ENCODE results near the gene KRTAP10-4.

GRCh38 chr21:44528634-44528995 is 44.9 kb upstream of the KRTAP10-4 start:
- TF ChIP-seq CTCF (conservative IDR thresholded peaks at IDR 0.05; ENCODE audit: low read depth in 2 of 2), result no peak
- no peak for TF ChIP-seq REST (IDR thresholded peaks at IDR 0.05; ENCODE audit: unreplicated experiment)
- no peak for TF ChIP-seq EZH2 (IDR thresholded peaks at IDR 0.05; ENCODE audit: low read depth, unreplicated experiment)
- TF ChIP-seq ETS1 (IDR thresholded peaks at IDR 0.05), result no peak
- TF ChIP-seq ZNF331 (CRISPR knock-in tag; IDR thresholded peaks at IDR 0.05; ENCODE audit: low read depth), result no peak
- no peak for TF ChIP-seq POLR2AphosphoS5 (IDR thresholded peaks at IDR 0.05; ENCODE audit: low read depth)

All from GM23338 (cell line).